SH-SY5Y (cell line): ENCODE measurements around the gene KL.

Experiments
- GATA2 ChIP-seq: IDR thresholded peaks from 2 replicates; pipeline ENCODE4 v1.6.1; 2011; ENCODE audit warnings: mild to moderate bottlenecking, low read depth, low read length
- GATA3 ChIP-seq: IDR thresholded peaks from 2 replicates; pipeline ENCODE4 v1.6.1; 2011; ENCODE audit warnings: low read depth, mild to moderate bottlenecking, low read length, moderate library complexity

DNA sequence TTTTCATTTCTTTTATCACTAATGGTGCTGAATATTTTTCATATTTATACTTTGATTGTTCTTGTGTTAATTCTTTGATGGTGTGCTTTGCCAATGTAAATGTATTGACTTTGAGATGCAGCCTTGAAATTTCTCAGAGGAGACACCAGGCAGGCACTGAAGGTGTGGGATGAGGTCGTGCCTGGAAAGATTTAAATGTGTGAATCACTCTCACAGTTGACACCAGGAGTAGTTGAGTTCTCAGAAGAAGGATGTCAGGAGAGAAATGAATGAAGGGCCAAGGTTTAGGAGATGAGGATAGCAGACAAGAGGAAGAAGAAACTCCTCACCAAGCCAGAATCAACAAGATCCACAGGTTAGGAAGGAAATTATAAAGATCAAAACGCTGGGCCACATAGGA lies 10.1 kb upstream of the KL start:
- TF ChIP-seq GATA2 (no peak), GATA3 (no peak)
